Mucosa of descending colon (tissue), 3 donors: ENCODE results near the gene APCDD1L. TPM values are rescaled to one million over a fixed set of nuclear protein-coding genes. Genes with fewer than 3 reads are reported as not detected.
"Not testable (repeated sequence)": the region's sequence is repeated elsewhere in the genome, so short reads cannot be mapped to it uniquely, and the experiment has no call there.

Experiments
- ATAC-seq: fragments of 200-7000 bp; cut with Tn5 transposase; one replicate; pipeline ENCODE4 v1.9.1; 2020; ENCODE audit warnings: mild to moderate bottlenecking, moderate library complexity
- DNase-seq, 3 donors: peaks; one replicate each; pipeline ENCODE4 v3.0.0-alpha.2; 2020
- H3K36me3 ChIP-seq: fragments of 200-600 bp; one replicate; pipeline ENCODE4 v1.8.0; 2021; ENCODE audit warnings: low read depth, mild to moderate bottlenecking
- H3K4me1 ChIP-seq: fragments of 200-600 bp; one replicate; pipeline ENCODE4 v1.8.0; 2021; ENCODE audit warnings: low read depth, mild to moderate bottlenecking
- H3K4me3 ChIP-seq: fragments of 200-600 bp; one replicate; pipeline ENCODE4 v1.8.0; 2021; ENCODE audit warnings: mild to moderate bottlenecking
- H3K9me3 ChIP-seq: fragments of 200-600 bp; one replicate; pipeline ENCODE4 v1.8.0; 2021; ENCODE audit warnings: mild to moderate bottlenecking
- CTCF ChIP-seq: fragments of 200-600 bp; IDR thresholded peaks from one replicate; pipeline ENCODE4 v1.8.0; 2022; ENCODE audit warnings: antibody characterized with exemption, mild to moderate bottlenecking
- intact Hi-C, 2 donors: fragments of 100-400 bp; cut with DNase I in 1 of 2; cut with micrococcal nuclease in 1 of 2; formaldehyde crosslinking; loops; one replicate each; pipeline versions ENCODE4 v1.11.0 to v1.11.1; 2022; cut with DNase I, micrococcal nuclease
- total RNA-seq, 3 donors: library from RNA; stranded (reverse); fragmentation: NEBNext Ultra II Directional in 2 of 3; extraction: Animal tissue kit (Norgen Biotek cat#: 25700) in 2 of 3; gene quantifications; one replicate each; pipeline versions ENCODE4 v1.2.1 to v1.2.4, GENCODE V29; 2021 to 2023
- donor health status: DM: no; HTN: no; CAD: no; lungs with moderate emphysema.
- donor health status: DM: no; HTN: no; CAD: no.
- donor health status: DM: no; HTN: yes; CAD: no.

APCDD1L gene
- total RNA-seq, 3 donors from 2014 or later: 0.23 to 0.57 (median 0.29) TPM

- TF ChIP-seq CTCF: no peak
- no peak for DNase-seq
- Histone ChIP-seq H3K4me3 (no peak overlapping the region), H3K4me1 (no peaks in the 10 kb centered on the region), H3K36me3 (no peaks in the 10 kb centered on the region), H3K9me3 (no peaks in the 10 kb centered on the region)
- intact Hi-C loops: no loop called here
- ATAC-seq: no peak
Observed at GRCh38 chr20:58543274-58543673, 28.1 kb upstream of the APCDD1L start.

GRCh38 chr20:58542411-58543095 lies 27.4 kb upstream of the APCDD1L start:
- no peak for ATAC-seq
- no peak for TF ChIP-seq CTCF
- Histone ChIP-seq H3K4me3 (no peak overlapping the region), H3K36me3 (no peaks in the 10 kb centered on the region), H3K9me3 (peaks cover 5% of the 10 kb centered on the region), H3K4me1 (no peaks in the 10 kb centered on the region)
- DNase-seq: no peak
- intact Hi-C loops: no loop called here

GRCh38 chr20:58542034-58542410 lies 26.8 kb upstream of the APCDD1L start:
- ATAC-seq, H3K9me3 ChIP-seq, intact Hi-C loops, H3K36me3 ChIP-seq, DNase-seq, H3K4me3 ChIP-seq, H3K4me1 ChIP-seq: not testable (repeated sequence)

GRCh38 chr20:58538752-58539151 lies 23.6 kb upstream of the APCDD1L start:
- Histone ChIP-seq H3K9me3 (peaks cover 5% of the 10 kb centered on the region), H3K4me1 (no peaks in the 10 kb centered on the region), H3K4me3 (no peak overlapping the region), H3K36me3 (no peaks in the 10 kb centered on the region)
- no peak for TF ChIP-seq CTCF
- intact Hi-C loops: no loop called here
- DNase-seq (no peak), ATAC-seq (no peak)

- ATAC-seq: no peak
- TF ChIP-seq CTCF: no peak
- Histone ChIP-seq H3K4me1 (no peaks in the 10 kb centered on the region), H3K4me3 (no peak overlapping the region), H3K36me3 (no peaks in the 10 kb centered on the region), H3K9me3 (peaks cover 5% of the 10 kb centered on the region)
- no peak for DNase-seq
- intact Hi-C loops: no loop called here
Observed at GRCh38 chr20:58537831-58538230, 22.6 kb upstream of the APCDD1L start.

GRCh38 chr20:58536289-58536688 lies 21.1 kb upstream of the APCDD1L start:
- no peaks in the 10 kb centered on the region for H3K4me1 ChIP-seq
- intact Hi-C loops: no loop called here
- peaks cover 18% of the 10 kb centered on the region for H3K9me3 ChIP-seq
- ATAC-seq: no peak
- H3K36me3 ChIP-seq: no peaks in the 10 kb centered on the region
- TF ChIP-seq CTCF: no peak
- H3K4me3 ChIP-seq: no peak overlapping the region
- DNase-seq: no peak
